GM12872 (cell line): ENCODE data around the gene CD84.

Source experiments
- CTCF ChIP-seq: IDR thresholded peaks from 3 replicates; pipeline ENCODE4 v1.5.1; 2011; ENCODE audit warnings: low read depth, mild to moderate bottlenecking, low read length, moderate library complexity; ENCODE audit not compliant: insufficient read depth

CD84 gene

GRCh38 chr1:160567858-160568682, 11.2 kb downstream of the CD84 start:
- no peak for TF ChIP-seq CTCF

- no peak for TF ChIP-seq CTCF
Measured at GRCh38 chr1:160567341-160567740, 12.0 kb downstream of the CD84 start.

GRCh38 chr1:160565564-160565963, 13.7 kb downstream of the CD84 start:
- no peak for TF ChIP-seq CTCF

GRCh38 chr1:160560806-160561205, 18.5 kb downstream of the CD84 start:
- no peak for TF ChIP-seq CTCF

GRCh38 chr1:160560045-160560705, 19.1 kb downstream of the CD84 start:
- TF ChIP-seq CTCF = no peak

GRCh38 chr1:160558660-160559380, 20.5 kb downstream of the CD84 start:
- TF ChIP-seq CTCF = no peak

- TF ChIP-seq CTCF = no peak
Measured at GRCh38 chr1:160553778-160554177, 25.5 kb downstream of the CD84 start.
